ENCODE data around the gene VAPA. TPM values are rescaled to one million over a fixed set of nuclear protein-coding genes. Genes with fewer than 3 reads are reported as not detected.

VAPA gene
- total RNA-seq, 1 donor from 2014 or later = 132 TPM

DNA sequence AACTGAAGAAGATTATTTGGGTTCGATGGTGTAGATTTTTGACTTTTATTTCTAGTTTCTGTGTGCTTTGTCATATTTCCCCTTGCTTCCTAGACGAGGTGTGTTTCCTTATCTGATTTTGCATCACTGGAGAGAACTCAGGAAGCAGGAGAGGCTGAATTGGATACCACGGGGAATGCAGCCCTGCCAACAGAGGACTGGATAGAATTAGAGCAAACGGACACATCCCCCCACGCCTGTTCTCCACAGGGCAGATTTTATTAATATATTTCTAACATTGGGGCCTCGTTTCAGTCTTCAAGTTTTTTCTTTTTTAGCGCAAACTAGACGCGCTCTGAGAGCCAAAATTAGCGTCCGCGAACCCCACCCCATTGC lies 678 bp upstream of the VAPA start:
- Mint-ChIP-seq H3K27ac (peak overlapping the region; percentile 91), H3K9me3 (no peaks in the 10 kb centered on the region), H3K4me3 (peak overlapping the region; percentile 92), H3K4me1 (ENCODE audit: unreplicated experiment) (peaks cover 24% of the 10 kb centered on the region), H3K27me3 (peaks cover 10% of the 10 kb centered on the region), H3K36me3 (no peaks in the 10 kb centered on the region)
- no peak for DNase-seq (ENCODE audit: extremely low spot score, unreplicated experiment)
- TF ChIP-seq, protein P1, sequence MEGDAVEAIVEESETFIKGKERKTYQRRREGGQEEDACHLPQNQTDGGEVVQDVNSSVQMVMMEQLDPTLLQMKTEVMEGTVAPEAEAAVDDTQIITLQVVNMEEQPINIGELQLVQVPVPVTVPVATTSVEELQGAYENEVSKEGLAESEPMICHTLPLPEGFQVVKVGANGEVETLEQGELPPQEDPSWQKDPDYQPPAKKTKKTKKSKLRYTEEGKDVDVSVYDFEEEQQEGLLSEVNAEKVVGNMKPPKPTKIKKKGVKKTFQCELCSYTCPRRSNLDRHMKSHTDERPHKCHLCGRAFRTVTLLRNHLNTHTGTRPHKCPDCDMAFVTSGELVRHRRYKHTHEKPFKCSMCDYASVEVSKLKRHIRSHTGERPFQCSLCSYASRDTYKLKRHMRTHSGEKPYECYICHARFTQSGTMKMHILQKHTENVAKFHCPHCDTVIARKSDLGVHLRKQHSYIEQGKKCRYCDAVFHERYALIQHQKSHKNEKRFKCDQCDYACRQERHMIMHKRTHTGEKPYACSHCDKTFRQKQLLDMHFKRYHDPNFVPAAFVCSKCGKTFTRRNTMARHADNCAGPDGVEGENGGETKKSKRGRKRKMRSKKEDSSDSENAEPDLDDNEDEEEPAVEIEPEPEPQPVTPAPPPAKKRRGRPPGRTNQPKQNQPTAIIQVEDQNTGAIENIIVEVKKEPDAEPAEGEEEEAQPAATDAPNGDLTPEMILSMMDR (conservative IDR thresholded peaks at IDR 0.05) = no peak

DNA sequence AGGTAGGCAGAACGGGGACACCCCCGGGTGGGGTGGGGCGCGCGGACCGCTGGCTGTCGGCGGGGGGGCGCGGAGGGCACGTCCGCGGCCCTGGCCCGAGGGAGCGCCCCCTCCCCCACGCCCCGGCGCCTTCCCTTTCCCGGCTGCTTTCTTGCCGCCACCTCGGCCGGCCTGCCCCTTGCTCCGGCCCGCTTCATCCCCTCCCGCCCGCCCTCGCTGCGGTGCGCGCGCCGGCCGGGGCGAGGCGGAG lies 443 bp downstream of the VAPA start:
- TF ChIP-seq, protein P1 (conservative IDR thresholded peaks at IDR 0.05) = no peak
- Mint-ChIP-seq H3K9me3 (no peaks in the 10 kb centered on the region), H3K4me3 (peak overlapping the region; percentile 92), H3K4me1 (ENCODE audit: unreplicated experiment) (peaks cover 24% of the 10 kb centered on the region), H3K27me3 (peaks cover 5% of the 10 kb centered on the region), H3K36me3 (no peaks in the 10 kb centered on the region), H3K27ac (no peak overlapping the region)
- DNase-seq (ENCODE audit: extremely low spot score, unreplicated experiment) = no peak

DNA sequence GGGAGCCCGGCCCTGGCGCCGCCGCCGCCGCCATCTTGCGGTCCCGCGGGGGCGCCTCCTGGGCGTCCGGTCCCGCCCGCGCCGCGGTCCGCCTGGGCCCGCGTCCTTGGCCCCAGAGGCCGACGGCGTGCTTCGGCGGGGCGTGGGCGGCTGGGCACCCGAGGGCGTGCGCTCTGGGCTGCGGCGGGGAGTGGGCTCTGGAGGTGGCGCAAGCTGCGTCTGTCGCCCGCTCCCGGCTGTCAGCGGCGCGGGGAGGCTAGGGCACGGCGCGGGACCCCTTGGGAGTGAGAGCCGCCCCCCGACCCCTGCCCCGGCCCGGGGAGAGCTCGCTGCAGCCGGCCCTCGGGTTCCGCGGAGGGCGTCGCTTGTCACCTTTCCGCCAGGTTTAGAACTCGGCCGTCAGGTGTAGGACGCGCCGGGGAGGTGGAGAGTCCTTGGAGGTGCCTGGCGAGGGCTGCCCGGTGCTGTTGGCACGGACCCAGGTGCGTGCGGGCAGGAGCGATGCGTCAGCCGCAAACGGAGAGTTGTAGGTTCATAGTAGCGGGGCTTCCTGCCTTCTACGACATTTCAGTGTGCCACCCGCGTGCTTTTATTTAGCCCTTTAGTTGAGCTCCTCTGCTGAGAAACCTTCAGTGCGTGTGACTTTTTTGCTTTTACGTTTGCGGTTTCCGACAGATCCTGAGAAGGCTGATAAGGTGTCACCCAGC lies 921 bp downstream of the VAPA start:
- H3K27ac Mint-ChIP-seq = peak overlapping the region; percentile 94
- no peaks in the 10 kb centered on the region for H3K36me3 Mint-ChIP-seq
- peaks cover 24% of the 10 kb centered on the region for H3K4me1 Mint-ChIP-seq (ENCODE audit: unreplicated experiment)
- no peaks in the 10 kb centered on the region for H3K9me3 Mint-ChIP-seq
- H3K4me3 Mint-ChIP-seq = peak overlapping the region; percentile 95
- DNase-seq (ENCODE audit: extremely low spot score, unreplicated experiment) = peak; percentile 76
- H3K27me3 Mint-ChIP-seq = peaks cover under 1% of the 10 kb centered on the region
- TF ChIP-seq, protein P1 (conservative IDR thresholded peaks at IDR 0.05) = no peak

DNA sequence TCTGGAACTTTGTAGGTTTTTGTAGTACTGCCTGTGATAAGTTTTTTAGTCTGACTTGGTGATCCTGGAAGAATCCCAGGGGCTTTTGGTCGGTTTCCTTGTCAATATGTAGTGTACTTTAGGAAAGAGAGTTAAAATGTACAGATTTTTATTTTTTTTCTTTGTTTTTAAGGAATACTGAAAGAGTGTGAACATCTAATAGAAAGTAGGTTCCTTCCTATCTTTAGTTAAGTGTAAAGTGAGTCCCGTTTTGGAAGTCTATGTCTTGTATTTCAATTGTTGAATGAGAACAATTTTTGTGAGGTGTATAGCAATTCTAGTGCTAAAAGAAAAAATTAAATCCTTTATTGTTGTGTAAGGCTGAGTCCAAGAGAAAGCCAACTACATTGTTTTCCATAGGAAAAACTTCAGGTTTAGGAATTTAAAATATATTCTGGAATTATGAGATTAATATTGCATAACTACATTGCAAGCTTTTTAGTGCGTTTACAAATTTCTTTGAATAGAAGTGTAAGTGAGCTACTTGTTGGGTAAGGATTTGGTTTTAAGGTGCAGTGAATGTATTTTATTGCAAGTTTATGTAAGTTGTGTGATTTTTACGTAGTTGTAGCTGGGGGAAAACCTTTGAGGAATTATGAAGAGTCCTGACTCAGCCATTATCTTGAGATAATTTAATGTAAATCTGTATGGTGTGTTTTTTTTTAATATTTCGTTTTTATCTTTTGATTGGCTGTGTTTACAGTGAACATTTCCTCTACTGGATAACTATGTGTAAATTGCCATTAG lies 1.7 kb downstream of the VAPA start:
- H3K27ac Mint-ChIP-seq = peak overlapping the region; percentile 94
- peak overlapping the region; percentile 95 for H3K4me3 Mint-ChIP-seq
- TF ChIP-seq, protein P1 (conservative IDR thresholded peaks at IDR 0.05) = no peak
- no peak for DNase-seq (ENCODE audit: extremely low spot score, unreplicated experiment)
- H3K9me3 Mint-ChIP-seq = no peaks in the 10 kb centered on the region
- H3K4me1 Mint-ChIP-seq (ENCODE audit: unreplicated experiment) = peaks cover 24% of the 10 kb centered on the region
- H3K36me3 Mint-ChIP-seq = no peaks in the 10 kb centered on the region
- H3K27me3 Mint-ChIP-seq = no peaks in the 10 kb centered on the region

DNA sequence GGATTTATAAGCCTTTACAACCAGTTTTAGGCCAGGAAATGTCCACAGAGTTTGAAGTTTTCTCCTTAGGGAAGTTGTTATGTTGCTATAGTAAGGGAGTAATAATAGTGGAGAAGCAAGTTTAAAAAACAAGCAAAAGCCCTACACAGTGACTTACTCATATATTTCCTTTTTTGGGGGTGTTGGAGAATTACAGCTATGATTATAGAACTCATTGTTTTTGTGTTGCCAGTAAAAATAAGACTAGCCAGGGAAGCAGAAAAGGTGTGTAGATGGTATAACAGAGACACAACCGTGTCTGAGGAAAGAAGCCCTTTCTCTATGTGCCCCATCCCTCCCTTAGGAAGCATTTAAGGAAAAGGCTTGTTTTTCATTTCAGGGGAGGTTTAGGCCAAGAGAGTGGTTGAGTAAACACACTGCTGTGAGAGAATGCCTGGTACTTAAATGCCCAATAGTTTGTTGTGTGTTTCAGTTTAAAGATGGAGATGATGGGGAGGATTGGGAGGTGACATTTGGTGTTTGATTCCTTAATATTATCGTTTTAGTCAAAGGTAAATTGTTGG lies 2.3 kb downstream of the VAPA start:
- H3K4me1 Mint-ChIP-seq (ENCODE audit: unreplicated experiment) = peaks cover 24% of the 10 kb centered on the region
- DNase-seq (ENCODE audit: extremely low spot score, unreplicated experiment) = no peak
- peak overlapping the region; percentile 95 for H3K4me3 Mint-ChIP-seq
- no peaks in the 10 kb centered on the region for H3K9me3 Mint-ChIP-seq
- H3K36me3 Mint-ChIP-seq = no peaks in the 10 kb centered on the region
- H3K27me3 Mint-ChIP-seq = no peaks in the 10 kb centered on the region
- TF ChIP-seq, protein P1 (conservative IDR thresholded peaks at IDR 0.05) = no peak
- peak overlapping the region; percentile 94 for H3K27ac Mint-ChIP-seq
